Thyroid gland (tissue), 4 donors: ENCODE measurements around the gene ZFP36L1. TPM values are rescaled to one million over a fixed set of nuclear protein-coding genes. Genes with fewer than 3 reads are reported as not detected.

Source experiments
- DNase-seq, 2 donors: peaks; one replicate each; pipeline ENCODE4 v3.0.0-alpha.2; 2019
- H3K27ac ChIP-seq, 3 donors: fragments of 200-600 bp; sonication (generic); 1 replicate in 2 of 3; 2 replicates in 1 of 3; pipeline ENCODE4 v1.5.1; 2016 to 2019; ENCODE audit warnings: mild to moderate bottlenecking in 1 of 3, moderate library complexity in 1 of 3
- H3K27me3 ChIP-seq: fragments of 200-600 bp; sonication (generic); one replicate; pipeline ENCODE4 v1.5.1; 2019
- H3K36me3 ChIP-seq, 2 donors: fragments of 200-600 bp; sonication (generic); one replicate each; pipeline ENCODE4 v1.5.1; 2016 to 2019
- H3K4me1 ChIP-seq, 2 donors: fragments of 200-600 bp; sonication (generic); one replicate each; pipeline ENCODE4 v1.5.1; 2017 to 2019
- H3K4me3 ChIP-seq, 3 donors: fragments of 200-600 bp; sonication (generic); replicated peaks in 1 of 3; 1 replicate in 2 of 3; 2 replicates in 1 of 3; pipeline ENCODE4 v1.5.1; 2016; ENCODE audit warnings: mild to moderate bottlenecking in 1 of 3
- H3K9me3 ChIP-seq: fragments of 200-600 bp; sonication (generic); one replicate; pipeline ENCODE4 v1.5.1; 2017
- CTCF ChIP-seq, 6 experiments: fragments of 200-600 bp in 3 of 6; fragments of 450-650 bp in 3 of 6; sonication (generic) in 3 of 6; IDR thresholded peaks; one replicate each; pipeline ENCODE4 v1.5.1; 2016 to 2019; ENCODE audit warnings: antibody characterized with exemption in 6 of 6, mild to moderate bottlenecking in 2 of 6, inconsistent platforms in 1 of 6, moderate library complexity in 1 of 6
- POLR2A ChIP-seq, 2 donors: fragments of 450-650 bp; IDR thresholded peaks; one replicate each; pipeline ENCODE4 v1.6.1; 2017; ENCODE audit warnings: antibody characterized with exemption in 2 of 2, mild to moderate bottlenecking in 2 of 2, moderate library complexity in 1 of 2
- WGBS, 2 donors: methylation state at CpG; one replicate each; pipeline ENCODE4 v1.1.5; 2017; 5-methylcytosine and 5-hydroxymethylcytosine counted together
- intact Hi-C: fragments of 100-400 bp; cut with DNase I; formaldehyde crosslinking; loops from one replicate; pipeline ENCODE4 v1.15.1; 2023
- total RNA-seq, 4 donors: library from RNA; depleted of rRNA; stranded (reverse); fragments of >200 nt; gene quantifications; one replicate each; pipeline ENCODE4 v1.2.3, GENCODE V29; 2016

ZFP36L1 gene
- total RNA-seq, 4 donors from 2014 or later = 96.9 to 274 (median 127) TPM

- WGBS, 2 donors = 56 to 60% methylated on average over 15 of the region's 15 CpGs
- Histone ChIP-seq H3K27ac (peak overlapping the region; percentile 73 to 100 (median 100)), H3K4me3 (no peak overlapping the region), H3K36me3 (peaks cover 22 to 47% of the 10 kb centered on the region in 2 donors), H3K4me1 (peaks cover 16 to 25% of the 10 kb centered on the region in 2 donors), H3K9me3 (no peaks in the 10 kb centered on the region), H3K27me3 (no peaks in the 10 kb centered on the region)
- intact Hi-C loops = no loop called here
- peak in 1 of 2 donors; percentile 26 for DNase-seq
- TF ChIP-seq CTCF (IDR thresholded peaks at IDR 0.05) (no peak), POLR2A (IDR thresholded peaks at IDR 0.05) (peak in 1 of 2 donors; percentile 9)
Observed at GRCh38 chr14:68787092-68787992, 5.5 kb downstream of the ZFP36L1 start.

GRCh38 chr14:68786491-68787091, 6.3 kb downstream of the ZFP36L1 start:
- peak overlapping the region; percentile 73 to 100 (median 100) for H3K27ac ChIP-seq
- H3K9me3 ChIP-seq = no peaks in the 10 kb centered on the region
- peaks cover 22 to 39% of the 10 kb centered on the region in 2 donors for H3K36me3 ChIP-seq
- 62 to 63% methylated on average over 6 of the region's 6 CpGs for WGBS, 2 donors
- H3K4me3 ChIP-seq = no peak overlapping the region
- TF ChIP-seq POLR2A (IDR thresholded peaks at IDR 0.05) = no peak
- TF ChIP-seq CTCF (IDR thresholded peaks at IDR 0.05) = no peak
- no peaks in the 10 kb centered on the region for H3K27me3 ChIP-seq
- DNase-seq = peak in 1 of 2 donors; percentile 28
- intact Hi-C loops = no loop called here
- H3K4me1 ChIP-seq = peaks cover 16 to 25% of the 10 kb centered on the region in 2 donors

- H3K27ac ChIP-seq = peak overlapping the region; percentile 73 to 100 (median 100)
- DNase-seq = no peak
- no peak for TF ChIP-seq CTCF (IDR thresholded peaks at IDR 0.05)
- no peak for TF ChIP-seq POLR2A (IDR thresholded peaks at IDR 0.05)
- intact Hi-C loops = no loop called here
- H3K9me3 ChIP-seq = no peaks in the 10 kb centered on the region
- no peak overlapping the region for H3K4me3 ChIP-seq
- no peaks in the 10 kb centered on the region for H3K27me3 ChIP-seq
- H3K36me3 ChIP-seq = peaks cover 22 to 31% of the 10 kb centered on the region in 2 donors
- 65 to 73% methylated on average over 5 of the region's 5 CpGs for WGBS, 2 donors
- peaks cover 16 to 33% of the 10 kb centered on the region in 2 donors for H3K4me1 ChIP-seq
Observed at GRCh38 chr14:68785534-68786490, 7.1 kb downstream of the ZFP36L1 start.

GRCh38 chr14:68784978-68785533, 7.8 kb downstream of the ZFP36L1 start:
- H3K27me3 ChIP-seq = no peaks in the 10 kb centered on the region
- intact Hi-C loops = loop anchor here (5.0 kb wide), 1 partner anchor 93 kb away; no protein-coding TSS in a partner anchor
- no peaks in the 10 kb centered on the region for H3K9me3 ChIP-seq
- TF ChIP-seq POLR2A (IDR thresholded peaks at IDR 0.05) = no peak
- TF ChIP-seq CTCF (IDR thresholded peaks at IDR 0.05) = no peak
- H3K36me3 ChIP-seq = peaks cover 18 to 24% of the 10 kb centered on the region in 2 donors
- no peak for DNase-seq
- no peak overlapping the region for H3K4me3 ChIP-seq
- peaks cover 12 to 40% of the 10 kb centered on the region in 2 donors for H3K4me1 ChIP-seq
- 66 to 80% methylated on average over 6 of the region's 6 CpGs for WGBS, 2 donors
- peak overlapping the region in 2 of 3 donors; percentile 73 to 100 for H3K27ac ChIP-seq
